ENCODE results near the gene HBS1L.

HBS1L gene

GRCh38 chr6:135033238-135033637 is 21.4 kb downstream of the HBS1L start:
- no peak for DNase-seq

- DNase-seq, result no peak
These were observed 24.0 kb downstream of the HBS1L start for GRCh38 chr6:135030532-135031178.

DNA sequence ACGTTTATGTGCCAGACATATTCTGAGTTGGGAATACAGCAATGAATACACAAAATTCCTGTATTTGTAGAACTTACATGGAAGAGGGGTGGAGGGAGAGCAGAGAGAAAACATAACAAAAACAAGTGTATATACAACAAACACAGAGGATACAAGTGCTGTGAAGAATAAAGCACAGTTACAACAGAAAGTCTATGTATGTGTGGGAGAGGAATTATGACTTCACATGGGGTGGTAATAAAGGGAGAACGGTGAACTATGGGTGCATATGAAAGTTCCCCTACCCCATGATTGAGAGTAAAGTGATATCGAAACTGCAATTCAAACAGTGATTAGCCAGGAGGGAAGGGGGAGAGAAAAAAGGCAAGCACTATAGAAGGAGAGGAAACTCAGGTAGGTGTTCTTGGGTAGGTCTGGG is 24.6 kb downstream of the HBS1L start:
- no peak for DNase-seq

DNA sequence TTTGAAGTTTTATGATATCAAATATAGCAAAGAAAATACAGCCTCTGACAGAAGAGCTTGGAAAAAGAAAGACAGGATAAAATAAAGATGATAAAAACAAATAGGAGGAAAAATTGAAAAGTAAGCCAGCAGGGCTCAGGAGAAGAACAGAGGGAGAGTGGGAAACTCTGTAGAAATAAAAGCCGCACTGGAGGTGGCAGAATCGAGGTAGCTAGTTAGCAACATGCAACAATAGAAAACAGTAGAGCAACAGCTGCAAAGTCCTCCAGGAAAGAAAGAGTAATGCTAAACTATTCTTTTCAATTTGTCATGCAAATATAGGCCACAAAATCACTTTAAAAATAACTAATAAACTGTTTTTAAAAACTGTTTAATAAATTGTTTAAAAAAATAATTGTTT is 28.8 kb downstream of the HBS1L start:
- DNase-seq, result no peak

DNA sequence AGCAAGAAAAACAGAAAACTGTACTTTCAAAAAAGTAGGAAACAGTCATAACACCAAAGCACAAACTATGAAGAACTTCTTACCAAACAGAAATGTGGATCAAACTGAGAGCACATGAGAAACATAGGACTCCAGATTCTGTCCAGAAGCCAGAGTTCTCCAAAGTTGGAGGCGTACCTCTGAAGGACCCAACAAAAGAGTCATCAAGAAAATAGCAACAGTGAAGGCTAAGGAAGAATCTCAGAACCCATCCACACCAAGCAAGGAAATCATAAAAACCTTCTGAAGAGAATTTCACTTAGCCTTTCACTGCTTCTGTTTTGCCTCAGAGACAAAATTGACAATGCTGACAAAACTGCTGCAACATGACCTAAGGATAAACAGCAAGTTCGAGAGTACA is 29.4 kb downstream of the HBS1L start:
- DNase-seq, result no peak

DNA sequence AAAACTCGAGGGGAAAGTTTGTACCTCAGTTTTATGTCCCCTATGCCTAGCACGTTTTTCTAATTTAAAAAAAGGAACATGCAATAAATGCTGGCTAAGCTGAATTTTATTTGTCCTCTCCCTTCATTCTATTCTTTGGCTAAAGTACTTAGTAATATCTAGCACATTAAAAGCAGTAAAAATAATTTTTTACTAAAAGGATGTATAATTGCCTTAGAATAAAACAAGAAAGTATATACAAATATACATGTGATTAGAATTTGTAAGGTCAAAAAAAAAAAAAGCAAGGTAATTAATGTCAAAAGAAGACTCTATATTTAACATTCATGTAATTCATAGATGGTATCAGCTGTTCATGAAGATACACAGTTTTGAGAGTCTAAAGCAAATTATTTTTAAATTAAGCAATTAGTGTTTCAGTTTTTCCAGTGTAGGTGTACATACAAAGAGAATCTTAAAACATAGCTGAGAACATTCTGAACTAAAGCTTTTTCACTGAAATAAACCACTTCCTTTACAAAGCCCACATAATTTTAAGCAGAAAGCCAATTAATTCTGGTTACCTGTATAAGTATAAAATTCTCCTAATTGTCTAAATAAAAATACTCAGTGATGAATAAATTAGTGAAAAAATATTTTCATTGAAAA is 32.4 kb downstream of the HBS1L start:
- no peak for DNase-seq

- no peak for DNase-seq
These were observed 33.1 kb downstream of the HBS1L start for GRCh38 chr6:135021310-135022049.

DNA sequence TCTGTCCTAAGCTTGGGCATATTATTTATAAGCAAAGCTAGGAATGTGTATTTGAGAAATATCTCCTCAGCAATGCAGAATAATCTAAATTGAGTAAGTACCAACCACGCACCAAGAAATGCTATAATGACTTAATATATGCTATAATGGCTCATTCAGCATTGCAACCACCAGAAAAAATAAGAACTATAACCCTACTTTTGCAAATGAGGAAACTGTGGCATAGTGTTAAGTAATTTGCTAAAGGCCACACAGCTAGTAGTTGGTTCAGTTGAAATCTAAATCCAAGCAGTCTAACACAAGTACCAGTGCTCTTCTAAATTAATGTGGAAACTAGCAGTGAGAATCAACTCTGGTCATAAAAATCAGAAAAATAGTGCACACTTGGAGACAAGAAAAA is 35.7 kb downstream of the HBS1L start:
- DNase-seq, result no peak

GRCh38 chr6:135018052-135018451 is 36.6 kb downstream of the HBS1L start:
- DNase-seq, result no peak

DNA sequence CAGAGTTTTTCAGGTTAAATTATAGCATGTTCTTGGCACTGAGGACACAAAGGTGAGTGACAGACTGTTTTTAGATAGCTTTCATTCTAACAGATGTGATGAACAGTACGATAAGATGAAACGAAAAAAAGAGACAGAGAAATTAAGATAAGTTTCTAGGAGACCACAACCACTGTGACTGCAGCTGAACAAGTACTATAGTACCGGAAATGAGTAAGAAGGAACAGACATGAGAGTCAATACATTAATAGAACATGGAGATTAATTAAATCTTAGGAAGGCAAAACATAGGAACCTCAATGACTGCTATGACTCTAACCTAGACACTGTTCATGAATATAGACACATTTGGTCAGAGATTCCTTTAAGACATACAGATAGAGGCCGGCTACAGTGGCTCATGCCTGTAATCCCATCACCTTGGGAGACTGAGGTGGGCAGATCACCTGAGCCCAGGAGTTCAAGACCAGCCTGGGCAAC is 40.2 kb downstream of the HBS1L start:
- no peak for DNase-seq

- no peak for DNase-seq
These were observed 41.4 kb downstream of the HBS1L start for GRCh38 chr6:135013211-135013610.

DNA sequence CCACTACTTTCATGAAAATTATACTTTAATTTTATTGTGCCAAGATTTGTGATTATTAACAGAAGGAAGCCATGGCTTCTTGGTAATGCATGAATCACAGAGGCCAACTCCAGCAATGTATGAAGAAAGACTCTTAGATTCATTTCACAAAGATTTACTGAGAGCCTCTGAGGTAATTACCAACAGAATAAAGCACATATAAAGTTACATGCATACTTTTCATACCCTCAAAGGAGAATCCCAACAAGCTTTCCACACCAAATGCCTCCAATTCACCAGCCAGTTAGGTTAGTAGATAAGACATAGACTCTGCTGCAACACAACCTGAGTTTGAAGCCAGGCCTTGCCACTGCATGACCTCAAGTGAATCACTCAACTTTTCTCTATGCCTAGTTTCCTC is 41.9 kb downstream of the HBS1L start:
- no peak for DNase-seq

GRCh38 chr6:135012349-135012748 is 42.3 kb downstream of the HBS1L start:
- DNase-seq, result no peak

DNA sequence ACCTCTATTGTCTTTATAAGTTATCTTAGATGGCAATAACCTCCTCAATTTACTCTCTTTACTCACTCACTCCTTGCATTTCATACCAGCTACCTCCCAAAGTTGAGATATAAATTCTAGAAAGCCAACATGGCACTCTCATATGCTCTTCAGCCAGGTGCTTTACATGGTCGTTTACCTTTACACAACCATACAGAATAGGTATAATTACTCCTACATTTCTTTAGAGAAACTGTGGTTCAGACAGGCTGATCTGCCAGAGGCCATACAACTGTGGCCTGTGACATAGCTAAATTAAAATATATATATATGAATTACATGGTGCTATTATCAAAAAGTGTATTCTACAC is 45.7 kb downstream of the HBS1L start:
- DNase-seq, result no peak

GRCh38 chr6:135008072-135008940 is 46.3 kb downstream of the HBS1L start:
- no peak for DNase-seq

- DNase-seq, result no peak
These were observed 48.2 kb downstream of the HBS1L start for GRCh38 chr6:135006386-135006914.

DNA sequence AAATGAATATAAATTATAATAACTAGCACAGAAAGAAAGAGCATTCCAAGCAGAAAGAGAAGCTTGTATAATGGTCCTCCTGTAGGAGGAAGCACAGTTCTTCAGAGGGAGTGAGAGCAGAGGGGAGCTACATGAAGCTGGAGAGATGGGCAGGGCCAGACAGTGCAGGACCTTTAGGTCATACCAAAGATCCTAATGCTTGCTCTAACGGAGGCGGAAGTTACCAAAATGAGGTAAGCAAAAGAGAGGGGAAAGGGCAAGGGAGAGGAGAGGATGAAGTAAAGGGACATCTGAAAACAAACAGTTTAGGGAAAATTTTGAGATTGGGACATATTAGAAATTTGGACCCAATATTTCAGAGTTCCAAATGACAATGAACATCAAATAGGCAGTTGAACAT is 50.2 kb downstream of the HBS1L start:
- no peak for DNase-seq

DNA sequence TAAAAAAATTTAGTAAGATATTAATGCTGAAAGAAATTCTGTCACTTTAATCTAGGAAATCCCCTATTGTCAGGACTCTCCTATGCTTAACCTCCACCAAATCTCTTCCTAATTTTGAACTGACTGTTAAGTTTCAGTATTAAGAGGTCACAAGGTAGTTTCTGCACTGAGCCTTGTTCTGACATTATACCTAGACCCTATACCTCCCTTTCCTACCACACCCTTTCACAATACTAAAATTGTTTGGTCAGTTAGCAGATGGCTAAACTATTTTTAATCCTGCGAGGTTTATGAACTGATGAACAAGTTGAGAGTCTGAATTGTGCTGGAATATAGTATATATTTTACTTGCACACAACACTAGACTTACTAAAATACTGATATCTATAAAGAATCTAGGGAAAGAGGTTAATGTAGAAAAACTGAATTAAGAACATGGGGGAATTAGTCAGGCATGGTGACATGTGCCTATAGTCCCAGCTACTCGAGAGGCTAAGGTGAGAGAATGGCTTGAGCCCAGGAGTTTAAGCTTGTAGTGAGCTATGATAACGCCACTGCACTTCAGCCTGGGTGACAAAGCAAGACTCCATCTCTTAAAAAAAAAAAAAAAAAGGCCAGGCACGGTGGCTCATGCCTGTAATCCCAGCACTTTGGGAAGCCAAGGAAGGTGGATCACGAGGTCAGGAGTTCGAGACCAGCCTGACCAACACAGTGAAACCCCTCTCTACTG is 51.5 kb downstream of the HBS1L start:
- no peak for DNase-seq

GRCh38 chr6:135002229-135002844 is 52.3 kb downstream of the HBS1L start:
- DNase-seq, result no peak

DNA sequence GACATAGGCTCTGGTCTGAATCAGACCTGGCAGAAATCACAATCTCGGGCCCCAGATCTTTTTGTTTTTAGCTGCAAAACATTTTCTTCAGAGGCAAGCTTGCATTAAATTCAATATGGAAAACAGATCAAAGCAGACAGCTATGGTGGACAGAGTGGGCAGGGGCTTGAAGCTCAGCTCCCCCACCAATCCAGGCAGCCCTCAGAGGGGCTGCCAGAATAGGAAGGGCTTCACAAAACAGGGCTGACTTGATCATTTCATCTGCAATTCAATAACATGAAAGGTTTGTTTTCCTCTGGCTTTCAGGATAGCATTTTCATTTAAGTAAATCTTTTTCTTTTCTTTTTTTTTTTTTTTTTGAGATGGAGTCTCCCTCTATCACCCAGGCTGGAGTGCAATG is 55.5 kb downstream of the HBS1L start:
- DNase-seq, result no peak

GRCh38 chr6:134997133-134997995 is 57.3 kb downstream of the HBS1L start:
- no peak for DNase-seq
